WTC11 (cell line): Measurements from ENCODE around the gene REC8. TPM values are rescaled to one million over a fixed set of nuclear protein-coding genes. Genes with fewer than 3 reads are reported as not detected.

Experiments used
- ATAC-seq: fragments of 200-7000 bp; cut with Tn5 transposase; 2 replicates; pipeline ENCODE4 v1.10.0; 2021; ENCODE audit warnings: mild to moderate bottlenecking, moderate library complexity
- CTCF ChIA-PET: fragments of 300-600 bp; sonication (Branson Sonifier 250); formaldehyde crosslinking; loops from one replicate; lab custom pipeline; 2021; ENCODE audit warnings: antibody characterized with exemption; lab: Charles Lee
- POLR2A ChIA-PET: fragments of 350-600 bp; sonication (Branson Sonifier 250); formaldehyde crosslinking; loops from one replicate; lab custom pipeline; 2021; ENCODE audit warnings: antibody characterized with exemption; lab: Charles Lee
- DNase-seq: peaks from one replicate; pipeline ENCODE4 v3.0.0; 2021; ENCODE audit warnings: low spot score
- H3K27ac Mint-ChIP-seq: 2 replicates; pipeline ENCODE4 v1.8.0; 2021; ENCODE audit warnings: mixed read lengths
- H3K27me3 Mint-ChIP-seq: 2 replicates; pipeline ENCODE4 v1.8.0; 2021; ENCODE audit warnings: low read depth, mild to moderate bottlenecking, moderate library complexity, mixed read lengths
- H3K36me3 Mint-ChIP-seq: 2 replicates; pipeline ENCODE4 v1.8.0; 2021; ENCODE audit warnings: mixed read lengths
- H3K4me1 Mint-ChIP-seq: 2 replicates; pipeline ENCODE4 v1.8.0; 2022; ENCODE audit warnings: mixed read lengths
- H3K4me3 Mint-ChIP-seq: 2 replicates; pipeline ENCODE4 v1.8.0; 2021; ENCODE audit warnings: mild to moderate bottlenecking, moderate library complexity, mixed read lengths
- H3K9me3 Mint-ChIP-seq: 2 replicates; pipeline ENCODE4 v1.8.0; 2021; ENCODE audit warnings: mixed read lengths
- CREM ChIP-seq: sonication (generic); formaldehyde crosslinking; IDR thresholded peaks from 2 replicates; pipeline ENCODE4 v1.8.1; 2022; ENCODE audit warnings: mild to moderate bottlenecking, missing genetic modification reagents, moderate library complexity
- ELF4 ChIP-seq: sonication (generic); formaldehyde crosslinking; IDR thresholded peaks from 2 replicates; pipeline ENCODE4 v1.8.1; 2022; ENCODE audit warnings: low read depth, mild to moderate bottlenecking, moderate library complexity, missing genetic modification reagents
- ESRRA ChIP-seq: sonication (generic); formaldehyde crosslinking; IDR thresholded peaks from 2 replicates; pipeline ENCODE4 v1.8.1; 2022; ENCODE audit warnings: mild to moderate bottlenecking, missing genetic modification reagents, borderline replicate concordance
- GABPB1 ChIP-seq: sonication (generic); formaldehyde crosslinking; IDR thresholded peaks from 2 replicates; pipeline ENCODE4 v1.8.1; 2023; ENCODE audit warnings: mild to moderate bottlenecking, missing genetic modification reagents
- HMGA2 ChIP-seq: fragments of 250-450 bp; sonication (Bioruptor Pico); IDR thresholded peaks from 2 replicates; pipeline ENCODE4 v1.4.0; 2021; ENCODE audit warnings: mild to moderate bottlenecking, moderate library complexity
- IRF2 ChIP-seq: sonication (generic); formaldehyde crosslinking; IDR thresholded peaks from 2 replicates; pipeline ENCODE4 v1.8.0; 2022; ENCODE audit warnings: low read depth, missing genetic modification reagents, borderline replicate concordance
- JAZF1 ChIP-seq: fragments of 250-450 bp; sonication (Bioruptor Pico); IDR thresholded peaks from 2 replicates; pipeline ENCODE4 v1.9.0; 2021; ENCODE audit warnings: moderate library complexity, mild to moderate bottlenecking, inconsistent platforms
- NFATC4 ChIP-seq: fragments of 250-450 bp; sonication (Bioruptor Pico); IDR thresholded peaks from 2 replicates; pipeline ENCODE4 v1.9.0; 2021; ENCODE audit warnings: mild to moderate bottlenecking
- NR2C2 ChIP-seq: sonication (generic); formaldehyde crosslinking; IDR thresholded peaks from 2 replicates; pipeline ENCODE4 v1.8.0; 2022; ENCODE audit warnings: mild to moderate bottlenecking, missing genetic modification reagents
- NR3C1 ChIP-seq: sonication (generic); formaldehyde crosslinking; conservative IDR thresholded peaks from 2 replicates; pipeline ENCODE4 v1.8.1; 2023; ENCODE audit warnings: low read depth, mild to moderate bottlenecking, missing genetic modification reagents
- SMAD3 ChIP-seq: sonication (generic); formaldehyde crosslinking; IDR thresholded peaks from 2 replicates; pipeline ENCODE4 v1.8.0; 2022; ENCODE audit warnings: missing genetic modification reagents, mild to moderate bottlenecking, borderline replicate concordance
- SP1 ChIP-seq: sonication (generic); formaldehyde crosslinking; conservative IDR thresholded peaks from 2 replicates; pipeline ENCODE4 v1.8.1; 2022; ENCODE audit warnings: missing genetic modification reagents
- ZNF317 ChIP-seq: sonication (generic); formaldehyde crosslinking; IDR thresholded peaks from 2 replicates; pipeline ENCODE4 v1.8.1; 2023; ENCODE audit warnings: low read depth, mild to moderate bottlenecking, moderate library complexity, missing genetic modification reagents, borderline replicate concordance
- ZNF423 ChIP-seq: fragments of 250-450 bp; sonication (Bioruptor Pico); IDR thresholded peaks from 2 replicates; pipeline ENCODE4 v2.1.2; 2022; ENCODE audit warnings: mild to moderate bottlenecking, moderate library complexity
- total RNA-seq: library from RNA; stranded (reverse); gene quantifications from 3 replicates; pipeline ENCODE4 v1.2.3, GENCODE V29; 2021
- TF ChIP-seq, protein P1 (sequence below): fragments of 250-450 bp; sonication (Bioruptor Pico); IDR thresholded peaks from 2 replicates; pipeline ENCODE4 v1.9.0; 2021; ENCODE audit warnings: moderate library complexity, mild to moderate bottlenecking, inconsistent platforms, borderline replicate concordance
- TF ChIP-seq, protein P2 (sequence below): sonication (generic); formaldehyde crosslinking; IDR thresholded peaks from 2 replicates; pipeline ENCODE4 v1.8.0; 2022; ENCODE audit warnings: mild to moderate bottlenecking, missing genetic modification reagents
- TF ChIP-seq, protein P3 (sequence below): sonication (generic); formaldehyde crosslinking; IDR thresholded peaks from 2 replicates; pipeline ENCODE4 v1.8.1; 2023; ENCODE audit warnings: mild to moderate bottlenecking, missing genetic modification reagents
- TF ChIP-seq, protein P4 (sequence below): sonication (generic); formaldehyde crosslinking; IDR thresholded peaks from 2 replicates; pipeline ENCODE4 v1.8.1; 2022; ENCODE audit warnings: missing genetic modification reagents, borderline replicate concordance
- TF ChIP-seq, protein P5 (sequence below): fragments of 250-450 bp; sonication (Bioruptor Pico); IDR thresholded peaks from 2 replicates; pipeline ENCODE4 v1.9.0; 2021; ENCODE audit warnings: mild to moderate bottlenecking, borderline replicate concordance
- TF ChIP-seq, protein P6 (sequence below): sonication (generic); formaldehyde crosslinking; IDR thresholded peaks from 2 replicates; pipeline ENCODE4 v1.8.0; 2022; ENCODE audit warnings: mild to moderate bottlenecking, missing genetic modification reagents

REC8 gene
- total RNA-seq, 1 experiment from 2014 or later = 32.2 TPM

DNA sequence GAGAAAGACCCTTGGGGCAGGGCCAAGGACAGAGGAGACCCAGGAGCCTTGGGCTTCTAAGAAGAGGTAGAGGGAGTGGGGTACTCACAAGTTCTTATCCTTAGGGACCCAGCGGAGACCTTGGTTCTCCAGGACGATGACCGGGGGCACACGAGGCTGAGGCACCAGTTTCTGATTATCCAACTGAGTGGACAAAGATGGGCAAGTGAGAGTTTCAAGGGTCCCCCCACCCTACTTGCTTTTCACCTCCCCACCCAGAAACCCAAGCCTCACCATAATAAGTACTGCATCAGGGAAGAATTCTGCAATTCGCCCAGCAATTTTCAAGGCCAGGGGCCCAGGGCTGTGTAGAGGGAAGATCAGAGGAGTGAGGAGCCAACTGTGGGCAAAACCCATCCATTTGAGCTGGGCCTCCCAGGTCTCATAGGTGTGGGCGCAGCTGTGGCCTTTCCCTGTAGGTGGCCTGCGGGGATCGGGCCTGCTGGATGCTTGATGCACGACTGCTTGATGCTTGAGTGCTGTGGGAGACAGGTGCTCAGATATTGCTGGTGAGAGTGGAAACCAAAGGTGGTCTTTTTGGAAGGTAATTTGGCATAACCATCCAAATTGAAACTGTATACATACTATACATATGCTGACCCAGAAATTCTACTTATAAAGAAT lies 32.5 kb upstream of the REC8 start:
- Mint-ChIP-seq H3K27ac (peak overlapping the region; percentile 53; the same call in 1 of the 2 replicates), H3K4me1 (peaks cover 31% of the 10 kb centered on the region), H3K9me3 (no peaks in the 10 kb centered on the region), H3K36me3 (peaks cover 36% of the 10 kb centered on the region), H3K27me3 (no peaks in the 10 kb centered on the region), H3K4me3 (peak overlapping the region; percentile 95)
- peak; percentile 48 for TF ChIP-seq GABPB1
- TF ChIP-seq, protein P1, sequence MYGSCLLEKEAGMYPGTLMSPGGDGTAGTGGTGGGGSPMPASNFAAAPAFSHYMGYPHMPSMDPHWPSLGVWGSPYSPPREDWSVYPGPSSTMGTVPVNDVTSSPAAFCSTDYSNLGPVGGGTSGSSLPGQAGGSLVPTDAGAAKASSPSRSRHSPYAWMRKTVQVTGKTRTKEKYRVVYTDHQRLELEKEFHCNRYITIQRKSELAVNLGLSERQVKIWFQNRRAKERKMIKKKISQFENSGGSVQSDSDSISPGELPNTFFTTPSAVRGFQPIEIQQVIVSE (CRISPR knock-in tag) = no peak
- CTCF ChIA-PET = interaction anchor here (0.7 to 1.4 kb wide), 2 partner anchors 18 to 21 kb away, joined by 3 to 5 read pairs; partner anchors contain the start of gene IRF9
- POLR2A ChIA-PET = interaction anchor here (0.6 kb wide), 1 partner anchor 496 kb away, joined by 3 read pairs; no protein-coding TSS in a partner anchor
- DNase-seq = no peak
- no peak for ATAC-seq

DNA sequence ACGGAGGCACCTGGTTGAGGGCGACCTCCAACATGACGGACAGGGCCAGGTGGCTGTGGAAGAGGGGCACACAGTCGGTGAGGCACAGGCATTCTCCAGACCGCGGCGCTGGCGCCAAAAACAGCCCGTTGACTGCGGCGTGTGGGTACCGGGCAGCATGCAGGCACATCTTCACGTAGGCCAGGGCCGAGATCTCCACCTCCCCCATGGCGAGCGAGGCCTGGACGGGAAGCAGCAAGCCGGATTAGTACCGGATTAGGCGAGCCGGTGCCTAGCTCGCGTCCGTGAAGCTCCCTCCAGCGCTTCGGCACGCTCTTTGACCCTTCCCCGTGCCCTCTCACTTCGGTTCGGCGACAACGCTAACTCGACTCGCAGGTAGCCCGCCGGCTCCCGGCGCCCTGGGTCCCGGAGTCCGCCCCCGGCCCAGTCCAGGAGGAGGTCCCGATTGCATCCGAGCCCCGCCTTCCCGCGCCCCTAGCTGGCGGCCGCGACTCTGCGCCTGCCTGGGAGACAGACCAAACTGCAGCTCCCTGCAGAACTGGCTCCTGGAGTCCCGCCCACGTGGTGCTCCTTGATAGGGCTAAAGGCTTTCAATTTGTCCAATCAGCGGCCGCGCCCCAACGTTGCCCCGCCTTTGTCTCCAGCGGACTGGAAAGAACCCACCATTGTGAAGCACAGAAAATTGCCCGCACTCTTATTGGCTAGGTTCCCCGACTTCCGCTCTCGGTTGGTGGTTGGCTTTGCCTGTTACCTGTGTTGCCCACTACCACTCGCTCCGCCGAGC lies 30.6 kb upstream of the REC8 start, which contains the start of gene EMC9:
Gene EMC9, minus strand, starts transcription at position 495 of the 784 bp plus-strand sequence. Its CDS starts 287 bp downstream, at position 208.
- peaks cover 42% of the 10 kb centered on the region for H3K36me3 Mint-ChIP-seq
- ChIA-PET POLR2A (interaction anchor here (0.6 to 2.1 kb wide), 12 partner anchors 10 to 603 kb away, joined by 3 to 24 read pairs (median 4); partner anchors contain the start of genes CARMIL3, CHMP4A, DCAF11 and IRF9), CTCF (interaction anchor here (0.6 to 2.3 kb wide), 14 partner anchors 20 to 586 kb away, joined by 3 to 26 read pairs (median 5); partner anchors contain the start of genes CIDEB, DCAF11, IRF9 and NRL)
- H3K4me1 Mint-ChIP-seq = peaks cover 35% of the 10 kb centered on the region
- no peaks in the 10 kb centered on the region for H3K27me3 Mint-ChIP-seq
- ATAC-seq (peak; percentile 89), DNase-seq (peak; percentile 100)
- H3K4me3 Mint-ChIP-seq = peak within 1 kb of the TSS; percentile 95
- no peaks in the 10 kb centered on the region for H3K9me3 Mint-ChIP-seq
- peak within 1 kb of the TSS; percentile 99 for H3K27ac Mint-ChIP-seq
- TF ChIP-seq HMGA2 (CRISPR knock-in tag) (no peak), ELF4 (CRISPR knock-in tag) (no peak), JAZF1 (CRISPR knock-in tag) (no peak), IRF2 (CRISPR knock-in tag) (peak; percentile 29; the same call in 1 of the 2 replicates), NR2C2 (CRISPR knock-in tag) (no peak), ESRRA (CRISPR knock-in tag) (0 out of 2 replicates have a peak, but pooled peaks have one; percentile 39), NFATC4 (CRISPR knock-in tag) (no peak), ZNF423 (no peak), ZNF317 (no peak), CREM (peak; percentile 61), SMAD3 (0 out of 2 replicates have a peak, but pooled peaks have one; percentile 3), NR3C1 (no peak), SP1 (peak; percentile 68)
- TF ChIP-seq, protein P2, sequence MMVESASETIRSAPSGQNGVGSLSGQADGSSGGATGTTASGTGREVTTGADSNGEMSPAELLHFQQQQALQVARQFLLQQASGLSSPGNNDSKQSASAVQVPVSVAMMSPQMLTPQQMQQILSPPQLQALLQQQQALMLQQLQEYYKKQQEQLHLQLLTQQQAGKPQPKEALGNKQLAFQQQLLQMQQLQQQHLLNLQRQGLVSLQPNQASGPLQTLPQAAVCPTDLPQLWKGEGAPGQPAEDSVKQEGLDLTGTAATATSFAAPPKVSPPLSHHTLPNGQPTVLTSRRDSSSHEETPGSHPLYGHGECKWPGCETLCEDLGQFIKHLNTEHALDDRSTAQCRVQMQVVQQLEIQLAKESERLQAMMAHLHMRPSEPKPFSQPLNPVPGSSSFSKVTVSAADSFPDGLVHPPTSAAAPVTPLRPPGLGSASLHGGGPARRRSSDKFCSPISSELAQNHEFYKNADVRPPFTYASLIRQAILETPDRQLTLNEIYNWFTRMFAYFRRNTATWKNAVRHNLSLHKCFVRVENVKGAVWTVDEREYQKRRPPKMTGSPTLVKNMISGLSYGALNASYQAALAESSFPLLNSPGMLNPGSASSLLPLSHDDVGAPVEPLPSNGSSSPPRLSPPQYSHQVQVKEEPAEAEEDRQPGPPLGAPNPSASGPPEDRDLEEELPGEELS (CRISPR knock-in tag) = no peak; the same call in 1 of the 2 replicates
- TF ChIP-seq, protein P3, sequence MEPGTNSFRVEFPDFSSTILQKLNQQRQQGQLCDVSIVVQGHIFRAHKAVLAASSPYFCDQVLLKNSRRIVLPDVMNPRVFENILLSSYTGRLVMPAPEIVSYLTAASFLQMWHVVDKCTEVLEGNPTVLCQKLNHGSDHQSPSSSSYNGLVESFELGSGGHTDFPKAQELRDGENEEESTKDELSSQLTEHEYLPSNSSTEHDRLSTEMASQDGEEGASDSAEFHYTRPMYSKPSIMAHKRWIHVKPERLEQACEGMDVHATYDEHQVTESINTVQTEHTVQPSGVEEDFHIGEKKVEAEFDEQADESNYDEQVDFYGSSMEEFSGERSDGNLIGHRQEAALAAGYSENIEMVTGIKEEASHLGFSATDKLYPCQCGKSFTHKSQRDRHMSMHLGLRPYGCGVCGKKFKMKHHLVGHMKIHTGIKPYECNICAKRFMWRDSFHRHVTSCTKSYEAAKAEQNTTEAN (CRISPR knock-in tag) = peak; percentile 77; the same call in 1 of the 2 replicates
- TF ChIP-seq, protein P4, sequence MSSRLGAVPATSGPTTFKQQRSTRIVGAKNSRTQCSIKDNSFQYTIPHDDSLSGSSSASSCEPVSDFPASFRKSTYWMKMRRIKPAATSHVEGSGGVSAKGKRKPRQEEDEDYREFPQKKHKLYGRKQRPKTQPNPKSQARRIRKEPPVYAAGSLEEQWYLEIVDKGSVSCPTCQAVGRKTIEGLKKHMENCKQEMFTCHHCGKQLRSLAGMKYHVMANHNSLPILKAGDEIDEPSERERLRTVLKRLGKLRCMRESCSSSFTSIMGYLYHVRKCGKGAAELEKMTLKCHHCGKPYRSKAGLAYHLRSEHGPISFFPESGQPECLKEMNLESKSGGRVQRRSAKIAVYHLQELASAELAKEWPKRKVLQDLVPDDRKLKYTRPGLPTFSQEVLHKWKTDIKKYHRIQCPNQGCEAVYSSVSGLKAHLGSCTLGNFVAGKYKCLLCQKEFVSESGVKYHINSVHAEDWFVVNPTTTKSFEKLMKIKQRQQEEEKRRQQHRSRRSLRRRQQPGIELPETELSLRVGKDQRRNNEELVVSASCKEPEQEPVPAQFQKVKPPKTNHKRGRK (CRISPR knock-in tag) = no peak
- TF ChIP-seq, protein P5, sequence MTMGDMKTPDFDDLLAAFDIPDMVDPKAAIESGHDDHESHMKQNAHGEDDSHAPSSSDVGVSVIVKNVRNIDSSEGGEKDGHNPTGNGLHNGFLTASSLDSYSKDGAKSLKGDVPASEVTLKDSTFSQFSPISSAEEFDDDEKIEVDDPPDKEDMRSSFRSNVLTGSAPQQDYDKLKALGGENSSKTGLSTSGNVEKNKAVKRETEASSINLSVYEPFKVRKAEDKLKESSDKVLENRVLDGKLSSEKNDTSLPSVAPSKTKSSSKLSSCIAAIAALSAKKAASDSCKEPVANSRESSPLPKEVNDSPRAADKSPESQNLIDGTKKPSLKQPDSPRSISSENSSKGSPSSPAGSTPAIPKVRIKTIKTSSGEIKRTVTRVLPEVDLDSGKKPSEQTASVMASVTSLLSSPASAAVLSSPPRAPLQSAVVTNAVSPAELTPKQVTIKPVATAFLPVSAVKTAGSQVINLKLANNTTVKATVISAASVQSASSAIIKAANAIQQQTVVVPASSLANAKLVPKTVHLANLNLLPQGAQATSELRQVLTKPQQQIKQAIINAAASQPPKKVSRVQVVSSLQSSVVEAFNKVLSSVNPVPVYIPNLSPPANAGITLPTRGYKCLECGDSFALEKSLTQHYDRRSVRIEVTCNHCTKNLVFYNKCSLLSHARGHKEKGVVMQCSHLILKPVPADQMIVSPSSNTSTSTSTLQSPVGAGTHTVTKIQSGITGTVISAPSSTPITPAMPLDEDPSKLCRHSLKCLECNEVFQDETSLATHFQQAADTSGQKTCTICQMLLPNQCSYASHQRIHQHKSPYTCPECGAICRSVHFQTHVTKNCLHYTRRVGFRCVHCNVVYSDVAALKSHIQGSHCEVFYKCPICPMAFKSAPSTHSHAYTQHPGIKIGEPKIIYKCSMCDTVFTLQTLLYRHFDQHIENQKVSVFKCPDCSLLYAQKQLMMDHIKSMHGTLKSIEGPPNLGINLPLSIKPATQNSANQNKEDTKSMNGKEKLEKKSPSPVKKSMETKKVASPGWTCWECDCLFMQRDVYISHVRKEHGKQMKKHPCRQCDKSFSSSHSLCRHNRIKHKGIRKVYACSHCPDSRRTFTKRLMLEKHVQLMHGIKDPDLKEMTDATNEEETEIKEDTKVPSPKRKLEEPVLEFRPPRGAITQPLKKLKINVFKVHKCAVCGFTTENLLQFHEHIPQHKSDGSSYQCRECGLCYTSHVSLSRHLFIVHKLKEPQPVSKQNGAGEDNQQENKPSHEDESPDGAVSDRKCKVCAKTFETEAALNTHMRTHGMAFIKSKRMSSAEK (CRISPR knock-in tag) = no peak
- TF ChIP-seq, protein P6, sequence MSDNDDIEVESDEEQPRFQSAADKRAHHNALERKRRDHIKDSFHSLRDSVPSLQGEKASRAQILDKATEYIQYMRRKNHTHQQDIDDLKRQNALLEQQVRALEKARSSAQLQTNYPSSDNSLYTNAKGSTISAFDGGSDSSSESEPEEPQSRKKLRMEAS (CRISPR knock-in tag) = peak; percentile 73; the same call in 1 of the 2 replicates
